Common myeloid progenitor, CD34-positive (primary cell): ENCODE measurements around the gene TTC7B.

Experiments used
- CTCF ChIA-PET: fragments of 350-600 bp; sonication (Branson Sonifier 250); formaldehyde crosslinking; loops from one replicate; lab custom pipeline; 2021; ENCODE audit warnings: antibody characterized with exemption; lab: Charles Lee
- POLR2A ChIA-PET: fragments of 350-600 bp; sonication (Branson Sonifier 250); formaldehyde crosslinking; loops from one replicate; lab custom pipeline; 2021; ENCODE audit warnings: antibody characterized with exemption; lab: Charles Lee
- DNase-seq, 3 donors: peaks; one replicate each; pipeline versions ENCODE4 v3.0.0 to v3.0.0-alpha.2; 2013
- H3K27ac ChIP-seq, 2 experiments: 1 replicate in 1 of 2; 2 replicates in 1 of 2; pipeline ENCODE4 v1.7.0; 2013; ENCODE audit warnings: inconsistent platforms in 2 of 2, low read length in 2 of 2, mild to moderate bottlenecking in 2 of 2, low read depth in 1 of 2, moderate library complexity in 1 of 2; ENCODE audit not compliant: severe bottlenecking in 2 of 2, insufficient read depth in 1 of 2, poor library complexity in 1 of 2
- H3K27me3 ChIP-seq, 5 experiments: replicated peaks in 2 of 5; 1 replicate in 3 of 5; 2 replicates in 2 of 5; pipeline versions ENCODE4 v1.6.1 to v1.7.0; 2013; ENCODE audit warnings: low read length in 4 of 5, mild to moderate bottlenecking in 2 of 5, moderate library complexity in 2 of 5, inconsistent platforms in 1 of 5; ENCODE audit not compliant: insufficient read depth in 5 of 5, control insufficient read depth in 4 of 5
- H3K36me3 ChIP-seq, 4 experiments: 1 replicate in 2 of 4; 2 replicates in 2 of 4; pipeline versions ENCODE4 v1.6.1 to v1.7.0; 2013; ENCODE audit warnings: low read length in 3 of 4, control low read depth in 1 of 4, mild to moderate bottlenecking in 1 of 4; ENCODE audit not compliant: control insufficient read depth in 4 of 4, insufficient read depth in 4 of 4
- H3K4me1 ChIP-seq, 4 experiments: 1 replicate in 3 of 4; 2 replicates in 1 of 4; pipeline versions ENCODE4 v1.6.1 to v1.7.1; 2013; ENCODE audit warnings: low read length in 3 of 4, mild to moderate bottlenecking in 3 of 4, control low read depth in 1 of 4, inconsistent platforms in 1 of 4, moderate library complexity in 1 of 4; ENCODE audit not compliant: control insufficient read depth in 4 of 4, insufficient read depth in 4 of 4; ENCODE audit errors: control extremely low read depth in 1 of 4
- H3K4me3 ChIP-seq, 7 experiments: 1 replicate in 4 of 7; 2 replicates in 3 of 7; pipeline versions ENCODE4 v1.5.1 to v1.7.0; 2013; ENCODE audit warnings: mild to moderate bottlenecking in 7 of 7, low read length in 6 of 7, moderate library complexity in 6 of 7, inconsistent platforms in 2 of 7, low read depth in 2 of 7, control low read depth in 1 of 7; ENCODE audit not compliant: insufficient read depth in 4 of 7, control insufficient read depth in 1 of 7; ENCODE audit errors: extremely low read depth in 1 of 7
- H3K9me3 ChIP-seq, 5 experiments: 1 replicate in 4 of 5; 2 replicates in 1 of 5; pipeline versions ENCODE4 v1.6.1 to v1.7.1; 2013; ENCODE audit warnings: low read length in 4 of 5, mild to moderate bottlenecking in 2 of 5, inconsistent platforms in 1 of 5, low read depth in 1 of 5, moderate library complexity in 1 of 5; ENCODE audit not compliant: control insufficient read depth in 4 of 5, insufficient read depth in 2 of 5; ENCODE audit errors: control extremely low read depth in 1 of 5
- WGBS: methylation state at CpG from one replicate; pipeline ENCODE4 v1.1.5; 2013; ENCODE audit not compliant: insufficient coverage; 5-methylcytosine and 5-hydroxymethylcytosine counted together

Gene TTC7B

DNA sequence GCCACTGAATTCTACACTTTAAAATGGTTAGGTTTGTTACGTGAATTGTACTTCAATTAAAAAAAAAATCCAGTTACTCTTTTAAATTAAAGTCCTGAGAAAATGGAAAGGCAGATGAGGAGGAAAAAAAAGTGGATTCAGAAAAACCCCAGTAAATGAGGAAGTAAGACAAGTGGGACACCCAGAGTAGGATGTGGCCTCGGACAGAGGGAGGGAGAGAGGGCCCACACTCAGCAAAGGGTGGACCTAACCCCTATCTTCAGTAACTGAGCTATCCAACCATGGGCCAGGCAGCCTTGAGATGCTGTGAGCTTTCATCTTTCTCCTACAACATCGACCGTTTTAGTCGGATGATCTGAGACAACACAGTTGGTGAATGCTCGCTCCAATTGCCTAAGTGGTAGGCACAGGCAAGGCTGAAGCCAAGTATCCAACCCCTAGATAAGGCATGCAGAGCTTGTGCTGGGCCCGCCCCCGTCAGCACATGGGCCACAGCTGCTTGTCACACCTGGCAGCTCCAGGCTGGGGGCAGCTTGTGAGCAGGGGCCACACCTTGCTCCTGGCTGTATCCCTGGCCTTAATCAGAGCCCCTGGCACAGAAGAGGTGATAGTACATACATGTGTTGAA lies 142.1 kb downstream of the TTC7B start:
- H3K27me3 ChIP-seq = no peaks in the 10 kb centered on the region
- CTCF ChIA-PET = interaction anchor here (0.5 to 1.8 kb wide), 4 partner anchors 9 to 36 kb away, joined by 3 to 6 read pairs (median 4); no protein-coding TSS in a partner anchor
- POLR2A ChIA-PET = no interaction called here
- no peak overlapping the region for H3K27ac ChIP-seq
- H3K9me3 ChIP-seq = peaks cover 0 to 9% (median 0%) of the 10 kb centered on the region in 5 experiments
- DNase-seq = peak in 2 of 3 donors; percentile 40 to 45
- WGBS = 75% methylated on average over 7 of the region's 8 CpGs
- no peak overlapping the region for H3K4me3 ChIP-seq
- peaks cover 0 to 21% (median 10%) of the 10 kb centered on the region in 4 experiments for H3K36me3 ChIP-seq
- H3K4me1 ChIP-seq = peaks cover 2 to 50% (median 21%) of the 10 kb centered on the region in 4 experiments

DNA sequence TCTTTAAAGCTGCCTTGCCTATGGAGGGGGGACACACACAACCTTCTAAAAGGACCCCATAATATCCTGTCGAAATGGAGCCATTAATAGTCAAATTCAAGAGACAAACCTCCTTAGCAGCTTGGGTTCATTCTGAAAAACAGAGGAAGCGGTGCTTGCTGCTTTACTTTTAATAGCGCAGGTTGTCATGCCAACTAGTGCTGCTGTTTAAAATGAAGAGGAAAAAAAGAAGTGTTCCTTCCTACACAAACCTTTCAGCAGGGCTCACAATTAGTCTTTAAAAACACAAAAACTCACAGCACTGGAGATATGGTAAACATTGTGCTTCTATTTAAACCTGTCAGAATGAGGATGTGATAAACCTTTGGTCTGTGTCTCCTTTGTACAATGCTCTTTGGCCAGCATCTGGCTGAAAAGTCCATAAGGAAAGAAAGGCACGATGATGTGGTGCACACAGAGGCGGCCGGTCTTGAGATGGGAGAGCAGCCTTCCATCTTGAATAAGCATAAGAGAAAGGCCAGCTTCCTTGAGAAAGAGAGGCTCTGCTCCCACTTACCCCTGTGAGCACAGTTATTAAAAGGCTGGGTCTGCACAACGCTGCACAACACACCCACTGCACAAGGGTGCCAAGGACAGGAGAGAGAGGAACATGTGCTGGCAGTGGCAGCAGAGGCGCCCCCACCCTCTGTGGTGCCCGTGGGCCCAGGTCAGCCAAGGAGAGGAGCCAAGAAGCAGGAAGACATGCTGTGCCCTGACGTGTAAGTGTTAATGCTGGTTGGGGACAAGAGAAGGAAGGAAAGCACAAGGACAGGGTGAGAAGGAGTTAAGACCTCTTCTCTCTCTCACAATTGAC lies 144.6 kb downstream of the TTC7B start:
- peak in 2 of 3 donors; percentile 57 to 67 for DNase-seq
- CTCF ChIA-PET = interaction anchor here (0.6 kb wide), 1 partner anchor 272 kb away, joined by 3 read pairs; no protein-coding TSS in a partner anchor
- POLR2A ChIA-PET = interaction anchor here (0.8 kb wide), 1 partner anchor 13 kb away, joined by 3 read pairs; no protein-coding TSS in a partner anchor
- peaks cover 0 to 43% (median 17%) of the 10 kb centered on the region in 4 experiments for H3K4me1 ChIP-seq
- peak overlapping the region in 1 of 7 experiments; percentile 8 for H3K4me3 ChIP-seq
- peaks cover 0 to 21% (median 12%) of the 10 kb centered on the region in 4 experiments for H3K36me3 ChIP-seq
- 55% methylated on average over 5 of the region's 10 CpGs for WGBS
- H3K27ac ChIP-seq = peak overlapping the region in 1 of 2 experiments; percentile 2
- peaks cover 0 to 12% (median 0%) of the 10 kb centered on the region in 5 experiments for H3K9me3 ChIP-seq
- H3K27me3 ChIP-seq = no peaks in the 10 kb centered on the region

DNA sequence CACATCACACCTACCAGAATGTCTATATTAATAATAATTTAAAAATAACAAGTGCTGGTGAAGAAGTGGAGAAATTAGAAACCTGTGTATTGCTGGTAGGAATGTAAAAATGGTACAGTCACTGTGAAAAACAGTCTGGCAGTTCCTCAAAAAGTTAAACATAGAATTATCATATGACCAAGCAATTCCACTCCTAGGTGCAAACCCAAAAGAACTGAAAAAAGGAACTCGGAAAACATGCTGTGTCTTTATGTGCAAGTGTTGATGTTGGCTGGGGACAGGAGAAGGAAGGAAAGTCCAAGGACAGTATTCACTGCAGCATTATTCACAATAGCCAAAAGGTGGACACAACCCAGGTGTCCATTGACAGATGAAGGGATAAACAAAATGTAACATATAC lies 146.5 kb downstream of the TTC7B start:
- H3K4me3 ChIP-seq = no peak overlapping the region
- peaks cover 0 to 30% (median 16%) of the 10 kb centered on the region in 4 experiments for H3K4me1 ChIP-seq
- DNase-seq = peak in 1 of 3 donors; percentile 31
- no peak overlapping the region for H3K27ac ChIP-seq
- H3K36me3 ChIP-seq = peaks cover 0 to 17% (median 4%) of the 10 kb centered on the region in 4 experiments
- ChIA-PET POLR2A (no interaction called here), CTCF (interaction anchor here (0.7 to 2.1 kb wide), 2 partner anchors 8 to 11 kb away, joined by 3 to 6 read pairs; no protein-coding TSS in a partner anchor)
- WGBS = no CpG with 5 or more reads among the region's 1 CpG
- H3K27me3 ChIP-seq = no peaks in the 10 kb centered on the region
- H3K9me3 ChIP-seq = peaks cover 0 to 12% (median 0%) of the 10 kb centered on the region in 5 experiments

DNA sequence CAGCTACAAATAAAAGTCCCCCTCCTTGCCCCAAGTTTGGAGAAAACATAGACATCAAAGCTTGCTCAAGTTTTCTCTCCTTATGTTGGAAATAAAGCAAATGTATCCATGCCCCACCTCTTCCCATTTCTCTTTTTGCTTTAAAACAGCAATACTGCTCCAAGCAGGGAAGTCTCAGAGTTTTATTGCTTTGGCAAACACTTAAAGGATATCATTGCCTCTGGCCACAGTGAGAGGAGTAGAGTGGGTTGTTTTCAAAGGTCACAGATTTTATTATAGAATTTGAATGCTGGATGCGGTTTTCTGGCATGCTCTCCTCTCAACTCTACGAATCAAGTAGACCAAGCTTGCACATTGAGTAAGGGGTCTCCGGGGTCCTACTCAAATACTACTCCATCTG lies 149.7 kb downstream of the TTC7B start:
- ChIA-PET POLR2A (no interaction called here), CTCF (interaction anchor here (1.2 kb wide), 1 partner anchor 20 kb away, joined by 7 read pairs; no protein-coding TSS in a partner anchor)
- peaks cover 0 to 9% (median 4%) of the 10 kb centered on the region in 4 experiments for H3K4me1 ChIP-seq
- no peaks in the 10 kb centered on the region for H3K27me3 ChIP-seq
- peaks cover 0 to 12% (median 0%) of the 10 kb centered on the region in 5 experiments for H3K9me3 ChIP-seq
- 92% methylated on average over 1 of the region's 3 CpGs for WGBS
- H3K4me3 ChIP-seq = no peak overlapping the region
- no peak overlapping the region for H3K27ac ChIP-seq
- DNase-seq = no peak
- H3K36me3 ChIP-seq = peaks cover 0 to 19% (median 2%) of the 10 kb centered on the region in 4 experiments

DNA sequence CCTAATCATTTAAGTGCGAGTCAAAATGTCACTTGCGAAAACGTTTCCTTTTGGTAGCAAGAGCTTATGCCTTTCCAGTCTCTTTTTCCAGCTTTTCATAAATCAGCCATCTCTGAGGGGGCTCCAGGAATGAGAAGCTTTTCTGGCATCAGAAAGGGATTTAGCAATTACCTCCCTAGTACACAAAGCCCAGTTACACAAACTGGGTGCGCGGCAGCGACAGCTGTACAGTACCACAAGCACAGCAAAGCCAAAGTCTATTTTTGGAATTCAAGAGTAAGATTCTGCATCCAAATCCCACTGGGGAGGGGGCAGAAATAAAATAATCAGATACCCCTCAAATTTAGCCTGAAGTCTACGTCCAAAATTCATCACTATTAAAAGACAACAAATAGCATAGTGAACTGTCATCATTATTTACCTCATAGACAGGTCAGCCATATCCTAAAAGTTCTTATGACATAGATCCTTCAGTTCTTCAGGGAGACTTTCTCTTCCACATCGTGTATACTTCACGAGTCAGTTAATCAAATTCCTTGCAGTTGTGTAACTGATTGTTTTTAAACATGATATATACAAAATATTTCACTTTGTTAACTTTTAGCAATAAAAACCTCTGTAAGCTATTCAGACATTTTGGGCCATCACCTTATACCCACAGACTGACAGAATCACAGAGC lies 150.8 kb downstream of the TTC7B start:
- ChIA-PET POLR2A (no interaction called here), CTCF (interaction anchor here (1.2 to 1.6 kb wide), 2 partner anchors 9 to 21 kb away, joined by 6 to 7 read pairs; no protein-coding TSS in a partner anchor)
- Histone ChIP-seq H3K27ac (no peak overlapping the region), H3K4me1 (no peaks in the 10 kb centered on the region), H3K27me3 (no peaks in the 10 kb centered on the region), H3K4me3 (no peak overlapping the region), H3K36me3 (peaks cover 0 to 19% (median under 1%) of the 10 kb centered on the region in 4 experiments), H3K9me3 (peaks cover 0 to 11% (median 0%) of the 10 kb centered on the region in 5 experiments)
- 100% methylated on average over 6 of the region's 9 CpGs for WGBS
- no peak for DNase-seq

DNA sequence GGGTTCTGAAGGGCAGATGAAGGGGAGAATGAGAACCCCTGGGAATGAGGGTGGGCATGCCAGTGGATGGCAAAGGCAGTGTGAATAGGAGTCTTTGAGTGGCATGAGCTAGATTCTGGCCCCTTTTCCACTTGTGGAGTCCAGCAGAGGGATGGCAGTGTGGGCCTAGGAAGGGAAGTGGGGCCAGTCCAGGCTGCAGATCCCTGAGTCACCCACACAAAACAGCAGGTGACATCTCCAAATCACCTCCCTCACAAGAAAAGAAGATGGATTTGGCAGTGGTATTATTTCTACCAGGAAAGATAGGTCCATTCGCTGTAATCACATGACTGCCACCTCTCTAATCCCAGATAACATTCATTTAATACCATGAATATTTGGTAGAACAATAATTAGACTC lies 151.3 kb downstream of the TTC7B start:
- Histone ChIP-seq H3K9me3 (peaks cover 0 to 9% (median 0%) of the 10 kb centered on the region in 5 experiments), H3K27me3 (no peaks in the 10 kb centered on the region), H3K4me3 (no peak overlapping the region), H3K27ac (no peak overlapping the region), H3K4me1 (peaks cover 0 to under 1% (median 0%) of the 10 kb centered on the region in 4 experiments), H3K36me3 (peaks cover 0 to 18% (median under 1%) of the 10 kb centered on the region in 4 experiments)
- WGBS = no CpG with 5 or more reads among the region's 1 CpG
- CTCF ChIA-PET = interaction anchor here (1.6 kb wide), 1 partner anchor 10 kb away, joined by 6 read pairs; no protein-coding TSS in a partner anchor
- DNase-seq = no peak
- POLR2A ChIA-PET = no interaction called here
